Suprapubic skin (tissue), 4 donors: ENCODE measurements around the gene PDE4D. TPM values are rescaled to one million over a fixed set of nuclear protein-coding genes. Genes with fewer than 3 reads are reported as not detected.

ENCODE experiments used
- DNase-seq, 2 donors: peaks; one replicate each; pipeline ENCODE4 v3.0.0-alpha.2; 2019; ENCODE audit warnings: low spot score in 2 of 2
- H3K27ac ChIP-seq: fragments of 200-600 bp; sonication (generic); one replicate; pipeline ENCODE4 v1.5.1; 2019
- H3K27me3 ChIP-seq: fragments of 200-600 bp; sonication (generic); one replicate; pipeline ENCODE4 v1.5.1; 2019
- H3K36me3 ChIP-seq: fragments of 200-600 bp; sonication (generic); one replicate; pipeline ENCODE4 v1.5.1; 2019
- H3K4me1 ChIP-seq: fragments of 200-600 bp; sonication (generic); one replicate; pipeline ENCODE4 v1.5.1; 2019
- H3K4me3 ChIP-seq: fragments of 200-600 bp; sonication (generic); one replicate; pipeline ENCODE4 v1.5.1; 2019; ENCODE audit warnings: mild to moderate bottlenecking
- H3K9me3 ChIP-seq: fragments of 200-600 bp; sonication (generic); one replicate; pipeline ENCODE4 v1.5.1; 2019
- CTCF ChIP-seq, 2 donors: fragments of 200-600 bp in 1 of 2; fragments of 450-650 bp in 1 of 2; sonication (generic) in 1 of 2; IDR thresholded peaks; one replicate each; pipeline ENCODE4 v1.5.1; 2016 to 2019; ENCODE audit warnings: antibody characterized with exemption in 2 of 2, mild to moderate bottlenecking in 1 of 2, moderate library complexity in 1 of 2
- EP300 ChIP-seq: sonication (generic); formaldehyde crosslinking; IDR thresholded peaks from one replicate; pipeline ENCODE4 v1.6.1; 2017; ENCODE audit warnings: antibody characterized with exemption
- POLR2A ChIP-seq, 2 donors: fragments of 450-650 bp; IDR thresholded peaks; one replicate each; pipeline ENCODE4 v1.6.1; 2017; ENCODE audit warnings: antibody characterized with exemption in 2 of 2, mild to moderate bottlenecking in 2 of 2, moderate library complexity in 2 of 2
- POLR2AphosphoS5 ChIP-seq, 3 donors: sonication (generic); formaldehyde crosslinking; IDR thresholded peaks; one replicate each; pipeline ENCODE4 v1.6.1; 2017; ENCODE audit warnings: antibody characterized with exemption in 3 of 3
- WGBS: methylation state at CpG from one replicate; pipeline ENCODE4 v1.1.5; 2018; 5-methylcytosine and 5-hydroxymethylcytosine counted together
- total RNA-seq, 4 donors: library from RNA; depleted of rRNA; stranded (reverse); fragments of >200 nt; gene quantifications; one replicate each; pipeline ENCODE4 v1.1.0, GENCODE V29; 2016

PDE4D gene
- total RNA-seq, 4 donors from 2014 or later, result 26.8 to 57.2 (median 29.9) TPM

- peaks cover 32% of the 10 kb centered on the region for H3K4me1 ChIP-seq
- H3K27me3 ChIP-seq, result no peaks in the 10 kb centered on the region
- H3K9me3 ChIP-seq, result no peaks in the 10 kb centered on the region
- H3K36me3 ChIP-seq, result no peaks in the 10 kb centered on the region
- peak overlapping the region; percentile 43 for H3K27ac ChIP-seq
- no peak for DNase-seq
- WGBS, result 22% methylated on average over 2 of the region's 2 CpGs
- no peak overlapping the region for H3K4me3 ChIP-seq
- TF ChIP-seq POLR2A (IDR thresholded peaks at IDR 0.05) (no peak), CTCF (IDR thresholded peaks at IDR 0.05) (no peak), POLR2AphosphoS5 (IDR thresholded peaks at IDR 0.05) (peak in 1 of 3 donors; percentile 53), EP300 (no peak)
These were observed 349.6 kb downstream of the PDE4D start for GRCh38 chr5:59543821-59544442.

- Histone ChIP-seq H3K27ac (peak overlapping the region; percentile 28), H3K4me3 (no peak overlapping the region), H3K9me3 (no peaks in the 10 kb centered on the region), H3K4me1 (peaks cover 32% of the 10 kb centered on the region), H3K27me3 (no peaks in the 10 kb centered on the region), H3K36me3 (no peaks in the 10 kb centered on the region)
- WGBS, result 16% methylated on average over 6 of the region's 6 CpGs
- DNase-seq, result no peak
- TF ChIP-seq POLR2AphosphoS5 (IDR thresholded peaks at IDR 0.05), result no peak
- TF ChIP-seq POLR2A (IDR thresholded peaks at IDR 0.05), result no peak
- TF ChIP-seq CTCF (IDR thresholded peaks at IDR 0.05), result no peak
- TF ChIP-seq EP300, result no peak
These were observed 350.4 kb downstream of the PDE4D start for GRCh38 chr5:59542851-59543820.

GRCh38 chr5:59542306-59542705 lies 351.2 kb downstream of the PDE4D start:
- TF ChIP-seq POLR2AphosphoS5 (IDR thresholded peaks at IDR 0.05) (no peak), EP300 (no peak), POLR2A (IDR thresholded peaks at IDR 0.05) (no peak)
- DNase-seq, result no peak
- no peaks in the 10 kb centered on the region for H3K36me3 ChIP-seq
- H3K27ac ChIP-seq, result no peak overlapping the region
- H3K4me3 ChIP-seq, result no peak overlapping the region
- no peaks in the 10 kb centered on the region for H3K27me3 ChIP-seq
- no peaks in the 10 kb centered on the region for H3K9me3 ChIP-seq
- H3K4me1 ChIP-seq, result peaks cover 32% of the 10 kb centered on the region

GRCh38 chr5:59540366-59540765 lies 353.2 kb downstream of the PDE4D start:
- H3K4me3 ChIP-seq, result no peak overlapping the region
- H3K4me1 ChIP-seq, result peaks cover 32% of the 10 kb centered on the region
- H3K27ac ChIP-seq, result no peak overlapping the region
- no peaks in the 10 kb centered on the region for H3K9me3 ChIP-seq
- no peak for DNase-seq
- H3K36me3 ChIP-seq, result no peaks in the 10 kb centered on the region
- TF ChIP-seq EP300, result no peak
- TF ChIP-seq CTCF (IDR thresholded peaks at IDR 0.05), result no peak
- TF ChIP-seq POLR2AphosphoS5 (IDR thresholded peaks at IDR 0.05), result no peak
- TF ChIP-seq POLR2A (IDR thresholded peaks at IDR 0.05), result no peak
- no peaks in the 10 kb centered on the region for H3K27me3 ChIP-seq
- 50% methylated on average over 2 of the region's 2 CpGs for WGBS

GRCh38 chr5:59538750-59539121 lies 354.8 kb downstream of the PDE4D start:
- TF ChIP-seq CTCF (IDR thresholded peaks at IDR 0.05) (no peak), EP300 (no peak), POLR2AphosphoS5 (IDR thresholded peaks at IDR 0.05) (no peak), POLR2A (IDR thresholded peaks at IDR 0.05) (no peak)
- Histone ChIP-seq H3K36me3 (no peaks in the 10 kb centered on the region), H3K4me1 (peaks cover 24% of the 10 kb centered on the region), H3K27me3 (no peaks in the 10 kb centered on the region), H3K9me3 (no peaks in the 10 kb centered on the region), H3K27ac (no peak overlapping the region), H3K4me3 (no peak overlapping the region)
- DNase-seq, result no peak
